Activated CD8-positive, alpha-beta memory T cell treated with anti-CD3 and anti-CD28 coated beads, Interleukin-2, amount 10 ng/mL, durations not matched to agents 7 days and 5 days (primary cell): ENCODE measurements around the gene LRRN2. TPM values are rescaled to one million over a fixed set of nuclear protein-coding genes. Genes with fewer than 3 reads are reported as not detected.

Source experiments
- ATAC-seq: fragments of 150-1000 bp; cut with Tn5 transposase; one replicate; pipeline ENCODE4 v1.10.0; 2021; ENCODE audit warnings: moderate library complexity
- CTCF ChIA-PET: fragments of 350-600 bp; sonication (Branson Sonifier 250); formaldehyde crosslinking; loops from one replicate; lab custom pipeline; 2021; ENCODE audit warnings: antibody characterized with exemption; lab: Charles Lee
- DNase-seq: peaks from one replicate; pipeline ENCODE4 v3.0.0-alpha.2; 2020
- H3K27ac Mint-ChIP-seq: one replicate; pipeline ENCODE4 v1.8.0; 2021; ENCODE audit warnings: mild to moderate bottlenecking, mixed read lengths
- H3K27me3 Mint-ChIP-seq: one replicate; pipeline ENCODE4 v1.8.0; 2021; ENCODE audit warnings: mixed read lengths
- H3K36me3 Mint-ChIP-seq: one replicate; pipeline ENCODE4 v1.8.0; 2021; ENCODE audit warnings: mild to moderate bottlenecking, mixed read lengths
- H3K4me1 Mint-ChIP-seq: one replicate; pipeline ENCODE4 v1.8.0; 2021; ENCODE audit warnings: mixed read lengths
- H3K4me3 Mint-ChIP-seq: one replicate; pipeline ENCODE4 v1.8.0; 2021; ENCODE audit warnings: mild to moderate bottlenecking, moderate library complexity, mixed read lengths
- H3K9me3 Mint-ChIP-seq: one replicate; pipeline ENCODE4 v1.8.0; 2022; ENCODE audit warnings: low read depth, mixed read lengths
- total RNA-seq, 2 experiments: library from RNA; stranded (reverse); gene quantifications; one replicate each; pipeline ENCODE4 v1.2.3, GENCODE V29; 2021

LRRN2 gene
- total RNA-seq, 2 experiments from 2014 or later, result not detected

DNA sequence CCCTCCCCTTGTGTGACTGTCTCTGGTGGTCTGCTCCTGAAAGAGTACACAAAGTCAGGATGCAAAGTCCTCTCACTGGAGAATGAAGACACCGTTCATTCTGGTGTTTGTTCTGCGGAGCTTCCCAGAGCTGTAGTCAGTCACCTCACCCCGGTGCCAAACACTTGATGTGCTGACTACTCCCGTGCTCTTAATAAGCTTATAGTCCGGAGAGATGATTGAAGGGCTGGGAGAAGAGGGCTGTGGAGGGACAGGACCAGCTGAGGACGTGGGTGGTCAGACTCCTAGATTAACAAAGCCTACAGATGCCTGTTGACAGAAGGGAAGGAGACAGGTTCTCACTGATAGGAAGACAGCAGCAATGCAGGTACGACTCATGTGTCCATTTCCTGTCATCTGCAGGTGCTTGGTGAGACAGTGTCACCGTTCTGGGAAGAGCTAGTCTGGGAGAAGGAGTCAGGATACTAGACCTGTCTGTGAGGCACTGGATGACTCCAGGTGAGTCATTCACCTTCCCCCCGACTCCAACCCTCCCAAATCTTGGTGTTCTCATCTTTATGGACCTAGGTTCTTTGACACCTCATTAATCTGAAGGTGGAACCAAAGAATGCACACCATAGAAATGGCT is 40.4 kb upstream of the LRRN2 start:
- CTCF ChIA-PET, result interaction anchor here (1.2 to 1.5 kb wide), 2 partner anchors 9 to 81 kb away, joined by 3 read pairs; no protein-coding TSS in a partner anchor
- Mint-ChIP-seq H3K27ac (no peak overlapping the region), H3K4me1 (peaks cover 7% of the 10 kb centered on the region), H3K27me3 (peaks cover 24% of the 10 kb centered on the region), H3K9me3 (no peaks in the 10 kb centered on the region), H3K36me3 (no peaks in the 10 kb centered on the region), H3K4me3 (no peak overlapping the region)
- DNase-seq (no peak), ATAC-seq (no peak)

DNA sequence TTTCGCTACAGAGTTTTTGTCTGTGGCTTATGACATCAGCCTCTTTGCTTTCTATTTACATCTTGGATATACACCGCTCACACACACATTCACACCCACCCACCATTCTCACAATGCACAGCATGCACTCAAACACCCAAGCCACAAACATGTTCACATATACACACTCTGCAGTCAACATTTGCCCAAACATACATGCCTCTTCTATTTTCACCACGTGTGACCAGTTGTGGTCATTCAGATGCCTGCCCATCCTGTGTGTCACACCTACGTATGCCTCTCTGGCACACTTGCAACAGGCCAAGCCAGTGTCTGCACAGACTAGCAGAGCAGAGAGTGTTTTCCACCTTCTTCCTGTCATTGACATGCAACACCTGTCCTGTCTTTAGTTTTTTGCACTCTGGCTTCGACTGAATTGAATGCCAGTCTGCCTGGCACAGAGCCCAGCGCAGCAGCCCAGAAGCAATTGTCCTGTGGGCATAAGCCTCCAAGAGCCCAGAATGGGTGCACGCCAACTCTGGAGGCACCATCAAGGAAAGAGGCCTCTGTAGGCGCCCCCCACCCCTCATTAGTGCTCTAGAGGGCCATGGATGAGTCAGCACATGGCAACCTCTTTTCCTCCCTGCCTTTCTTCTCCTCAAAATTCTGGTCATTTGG is 37.7 kb upstream of the LRRN2 start:
- Mint-ChIP-seq H3K9me3 (no peaks in the 10 kb centered on the region), H3K36me3 (no peaks in the 10 kb centered on the region), H3K27ac (no peak overlapping the region), H3K27me3 (peaks cover 12% of the 10 kb centered on the region), H3K4me3 (no peak overlapping the region), H3K4me1 (peaks cover 7% of the 10 kb centered on the region)
- CTCF ChIA-PET, result interaction anchor here (0.7 to 1.4 kb wide), 3 partner anchors 41 to 93 kb away, joined by 3 read pairs; no protein-coding TSS in a partner anchor
- ATAC-seq (peak; percentile 23), DNase-seq (no peak)

DNA sequence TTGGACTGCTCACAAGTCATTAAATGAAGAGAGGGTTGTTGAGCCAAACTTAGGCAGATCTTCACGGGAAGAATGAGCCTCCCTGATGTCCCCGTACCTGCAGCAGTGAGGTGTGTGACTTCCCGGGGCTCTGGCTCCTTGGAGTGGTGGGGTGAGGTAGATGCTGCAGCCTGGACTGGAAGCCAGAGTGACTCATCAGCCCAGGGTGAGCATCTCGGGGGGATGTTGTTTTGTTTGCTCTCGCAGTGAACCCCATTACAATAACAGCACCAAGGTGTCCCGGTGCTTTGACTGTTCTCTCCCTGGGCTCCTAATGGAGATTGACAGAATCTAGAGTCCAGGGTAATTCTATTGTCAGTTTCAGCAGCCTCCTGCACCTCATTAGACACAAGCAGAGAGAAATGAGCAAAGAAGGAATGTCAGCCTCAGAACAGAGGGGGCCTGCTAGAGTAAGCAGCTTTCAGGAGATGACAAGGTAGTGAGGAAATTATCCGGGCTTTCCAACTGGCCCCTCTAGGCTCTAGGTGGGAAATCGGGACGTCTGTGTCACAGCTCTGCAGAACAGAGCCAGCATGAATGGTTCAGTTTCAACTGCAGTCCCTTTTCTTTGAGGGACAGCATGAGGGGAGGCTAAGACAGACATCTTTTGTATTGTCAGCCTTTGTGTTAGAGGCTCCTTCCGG is 36.0 kb upstream of the LRRN2 start:
- no peak overlapping the region for H3K27ac Mint-ChIP-seq
- no peaks in the 10 kb centered on the region for H3K36me3 Mint-ChIP-seq
- CTCF ChIA-PET, result no interaction called here
- peaks cover 5% of the 10 kb centered on the region for H3K4me1 Mint-ChIP-seq
- ATAC-seq (no peak), DNase-seq (no peak)
- H3K27me3 Mint-ChIP-seq, result peaks cover 8% of the 10 kb centered on the region
- H3K4me3 Mint-ChIP-seq, result no peak overlapping the region
- H3K9me3 Mint-ChIP-seq, result no peaks in the 10 kb centered on the region

DNA sequence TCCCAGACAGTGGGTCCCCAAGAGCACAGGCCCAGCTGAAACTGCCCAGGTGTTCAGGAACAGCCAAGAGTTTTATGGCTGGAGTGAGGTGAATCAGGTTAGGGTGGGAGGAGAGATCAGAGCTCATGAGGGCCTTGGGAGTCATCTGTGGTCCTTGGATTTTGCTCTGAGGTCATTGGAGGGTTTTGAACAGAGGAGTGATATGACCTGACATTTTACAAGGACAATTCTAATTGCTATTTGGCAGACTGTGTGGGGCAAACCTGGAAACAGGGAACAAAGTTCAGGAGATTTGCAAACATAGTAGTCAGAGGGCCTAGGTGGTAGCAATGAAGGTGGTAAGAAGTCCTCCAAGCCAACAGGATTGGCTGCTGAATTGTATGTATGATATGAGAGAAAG is 31.1 kb upstream of the LRRN2 start:
- Mint-ChIP-seq H3K27ac (no peak overlapping the region), H3K27me3 (peaks cover 26% of the 10 kb centered on the region), H3K4me3 (no peak overlapping the region), H3K4me1 (no peaks in the 10 kb centered on the region), H3K36me3 (no peaks in the 10 kb centered on the region), H3K9me3 (no peaks in the 10 kb centered on the region)
- CTCF ChIA-PET, result no interaction called here
- ATAC-seq (no peak), DNase-seq (no peak)

DNA sequence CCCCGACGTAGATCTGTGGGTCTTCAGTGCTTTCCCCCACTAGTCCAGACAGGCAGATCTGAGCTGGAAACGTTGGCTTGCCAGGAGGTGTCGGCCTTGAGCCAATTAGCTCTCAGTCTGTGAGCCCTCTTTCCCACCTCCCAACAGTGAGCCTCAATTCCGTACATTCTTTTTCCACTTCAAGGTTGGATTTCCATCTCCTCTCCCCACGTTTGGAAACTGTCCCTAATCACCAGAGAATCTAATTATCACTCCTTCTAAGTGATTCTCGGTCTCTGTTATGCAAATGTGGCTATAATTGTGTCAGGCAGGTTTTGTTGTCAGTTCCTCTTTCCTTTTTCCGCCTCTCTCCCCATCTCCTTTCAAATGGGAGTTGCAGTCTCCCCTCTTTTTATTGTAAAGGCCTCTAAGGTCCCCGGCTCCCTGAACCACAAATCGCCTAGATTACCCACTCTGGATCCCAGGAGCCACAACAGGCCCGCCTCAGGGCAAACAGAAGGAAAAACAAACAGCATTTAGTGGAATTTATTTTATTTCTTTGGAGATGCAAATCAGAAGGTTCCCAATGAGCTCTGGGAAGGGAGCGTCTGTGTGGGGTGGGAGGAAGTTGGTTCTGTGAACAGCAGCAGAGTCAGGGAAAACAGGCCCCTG is 29.4 kb upstream of the LRRN2 start:
- H3K27me3 Mint-ChIP-seq, result peaks cover 38% of the 10 kb centered on the region
- DNase-seq (no peak), ATAC-seq (no peak)
- no peak overlapping the region for H3K27ac Mint-ChIP-seq
- no peaks in the 10 kb centered on the region for H3K4me1 Mint-ChIP-seq
- H3K9me3 Mint-ChIP-seq, result no peaks in the 10 kb centered on the region
- no peak overlapping the region for H3K4me3 Mint-ChIP-seq
- CTCF ChIA-PET, result interaction anchor here (0.6 to 1.3 kb wide), 2 partner anchors 32 to 96 kb away, joined by 3 read pairs; no protein-coding TSS in a partner anchor
- H3K36me3 Mint-ChIP-seq, result no peaks in the 10 kb centered on the region

DNA sequence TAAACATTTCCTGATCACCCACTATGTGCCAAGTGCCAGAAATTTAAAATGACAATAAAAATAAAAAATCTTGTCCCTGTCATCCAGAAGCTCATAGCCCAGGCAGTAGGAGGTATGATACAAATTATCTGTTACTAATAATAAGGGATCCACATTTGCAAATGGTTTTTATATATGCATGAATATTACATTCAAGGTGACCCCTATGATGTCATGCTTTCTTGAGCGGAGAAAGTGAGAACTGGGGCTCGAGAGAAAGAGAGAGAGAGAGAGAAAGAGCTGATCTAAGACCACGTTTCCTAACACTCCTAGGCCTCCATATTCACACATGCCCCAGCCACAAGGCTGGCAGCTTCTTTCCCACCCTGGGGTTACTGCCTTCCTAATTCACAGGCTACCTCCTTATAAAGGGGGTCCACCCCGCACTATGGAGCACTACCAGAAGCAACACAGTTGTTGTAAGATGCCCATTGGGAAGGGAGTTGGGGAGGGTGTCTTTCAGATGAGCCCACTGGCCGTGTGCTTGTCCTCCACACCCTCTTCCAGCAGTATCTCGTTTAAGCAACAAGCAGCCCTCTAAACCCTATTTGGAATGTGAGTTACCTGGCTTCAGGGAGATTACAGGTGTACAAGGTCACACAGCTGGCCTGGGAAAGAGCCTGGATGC is 28.8 kb upstream of the LRRN2 start:
- DNase-seq, result no peak
- Mint-ChIP-seq H3K4me1 (no peaks in the 10 kb centered on the region), H3K4me3 (no peak overlapping the region), H3K36me3 (no peaks in the 10 kb centered on the region), H3K27me3 (peaks cover 37% of the 10 kb centered on the region), H3K27ac (no peak overlapping the region), H3K9me3 (no peaks in the 10 kb centered on the region)
- no peak for ATAC-seq
- CTCF ChIA-PET, result interaction anchor here (0.6 to 1.3 kb wide), 2 partner anchors 32 to 97 kb away, joined by 3 read pairs; no protein-coding TSS in a partner anchor

DNA sequence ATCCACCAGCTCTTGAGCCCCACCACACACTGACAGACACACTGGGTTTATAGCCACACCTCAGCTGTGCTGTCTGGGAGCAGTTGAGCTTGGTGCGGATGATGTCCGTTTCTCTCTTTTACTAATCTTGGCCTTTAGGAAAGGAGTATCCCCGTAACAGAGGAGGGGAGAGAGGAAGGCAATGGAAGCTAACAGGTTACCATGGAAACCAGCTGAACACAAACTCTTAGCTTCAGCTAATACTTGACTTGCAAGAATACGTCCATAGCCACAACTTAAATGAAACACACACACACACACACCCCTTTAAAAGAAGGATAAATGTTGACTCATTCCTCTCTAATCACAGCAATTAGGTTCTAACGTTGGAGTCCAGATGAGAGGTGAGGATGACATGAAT is 28.0 kb upstream of the LRRN2 start:
- Mint-ChIP-seq H3K4me3 (no peak overlapping the region), H3K27ac (no peak overlapping the region), H3K4me1 (no peaks in the 10 kb centered on the region), H3K9me3 (no peaks in the 10 kb centered on the region), H3K27me3 (peaks cover 37% of the 10 kb centered on the region), H3K36me3 (no peaks in the 10 kb centered on the region)
- ATAC-seq (no peak), DNase-seq (no peak)
- CTCF ChIA-PET, result interaction anchor here (1.3 kb wide), 2 partner anchors 33 to 93 kb away, joined by 3 read pairs; no protein-coding TSS in a partner anchor

DNA sequence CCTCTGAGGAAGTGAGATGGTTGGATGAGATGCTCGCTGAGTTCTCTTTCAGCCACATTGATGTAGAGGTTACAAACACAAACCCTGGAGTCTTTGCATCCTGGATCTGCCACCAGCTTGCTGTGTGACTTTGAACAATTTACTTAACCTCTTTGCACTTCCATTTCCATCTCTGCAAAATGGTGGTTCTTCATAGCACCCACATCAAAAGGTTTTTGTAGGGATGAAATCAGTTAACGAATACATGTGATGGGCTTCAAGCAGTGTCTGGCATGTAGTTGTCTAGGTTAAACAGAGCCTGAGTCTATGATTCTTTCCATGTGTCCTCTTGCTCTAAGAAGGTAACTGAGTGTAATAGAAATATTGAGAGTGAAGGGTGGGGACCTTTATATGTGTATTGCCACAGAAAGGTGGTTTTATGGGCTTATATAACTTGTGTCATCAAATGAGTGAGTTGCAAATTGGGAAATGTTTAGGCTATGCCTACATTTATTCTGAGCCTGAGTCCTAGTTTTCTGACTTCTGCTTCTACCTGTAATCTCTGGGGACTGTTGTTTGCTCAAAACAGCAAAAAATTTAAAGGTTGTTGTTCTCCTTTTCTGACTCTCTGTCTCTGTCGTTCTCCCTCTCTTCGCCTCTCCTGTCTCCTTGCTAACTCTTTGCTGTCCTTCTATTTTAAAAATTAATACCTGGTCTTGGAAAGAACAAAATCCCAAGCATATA is 27.3 kb upstream of the LRRN2 start:
- no peaks in the 10 kb centered on the region for H3K9me3 Mint-ChIP-seq

DNA sequence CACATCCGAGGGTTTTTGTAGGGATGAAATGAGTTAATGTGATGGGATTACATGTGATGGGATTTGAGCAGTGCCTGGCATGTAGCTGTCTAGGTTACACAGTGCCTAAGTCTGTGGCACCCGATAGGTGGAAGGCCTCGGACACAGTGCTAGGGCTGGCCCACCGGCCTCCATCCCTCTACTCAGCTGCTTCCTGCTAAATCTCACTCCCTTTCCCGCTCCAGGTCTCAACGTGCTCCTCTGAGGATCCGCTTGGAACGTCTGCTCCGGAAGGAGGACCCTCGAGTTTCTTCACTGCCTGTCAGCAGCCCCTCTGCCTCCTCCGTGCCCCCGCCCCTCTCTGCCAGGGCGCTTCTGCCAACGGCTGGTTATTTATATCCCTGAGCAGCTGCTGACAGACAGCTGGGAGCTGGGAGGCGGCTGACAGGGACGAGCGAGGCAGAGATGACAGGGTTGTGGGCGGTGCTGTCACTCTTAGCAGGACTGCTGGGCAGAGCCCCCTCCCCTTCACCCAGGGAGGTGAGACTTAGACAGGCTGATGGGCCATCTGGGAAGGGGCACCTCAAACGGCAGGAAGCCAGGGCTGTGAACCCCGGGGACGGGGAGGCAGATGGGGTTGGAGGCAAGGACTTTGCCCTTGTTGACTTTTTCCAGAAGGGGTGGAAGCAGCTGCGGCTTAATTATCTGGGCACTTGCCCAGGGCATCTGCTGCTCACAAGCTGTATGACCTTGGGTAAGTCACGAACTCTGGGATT is 26.6 kb upstream of the LRRN2 start:
- Mint-ChIP-seq H3K27ac (no peak overlapping the region), H3K4me1 (no peaks in the 10 kb centered on the region), H3K36me3 (no peaks in the 10 kb centered on the region), H3K9me3 (no peaks in the 10 kb centered on the region), H3K4me3 (no peak overlapping the region), H3K27me3 (peaks cover 32% of the 10 kb centered on the region)
- CTCF ChIA-PET, result interaction anchor here (1.2 to 1.3 kb wide), 2 partner anchors 10 to 95 kb away, joined by 3 read pairs; no protein-coding TSS in a partner anchor
- DNase-seq (no peak), ATAC-seq (no peak)

More for the DNA sequence above, 27.3 kb upstream of the LRRN2 start:
- no peaks in the 10 kb centered on the region for H3K36me3 Mint-ChIP-seq
- DNase-seq, result no peak
- H3K4me1 Mint-ChIP-seq, result no peaks in the 10 kb centered on the region
- peaks cover 33% of the 10 kb centered on the region for H3K27me3 Mint-ChIP-seq
- ATAC-seq, result no peak
- H3K27ac Mint-ChIP-seq, result no peak overlapping the region
- CTCF ChIA-PET, result interaction anchor here (1.2 to 1.3 kb wide), 2 partner anchors 11 to 94 kb away, joined by 3 read pairs; no protein-coding TSS in a partner anchor
- no peak overlapping the region for H3K4me3 Mint-ChIP-seq

DNA sequence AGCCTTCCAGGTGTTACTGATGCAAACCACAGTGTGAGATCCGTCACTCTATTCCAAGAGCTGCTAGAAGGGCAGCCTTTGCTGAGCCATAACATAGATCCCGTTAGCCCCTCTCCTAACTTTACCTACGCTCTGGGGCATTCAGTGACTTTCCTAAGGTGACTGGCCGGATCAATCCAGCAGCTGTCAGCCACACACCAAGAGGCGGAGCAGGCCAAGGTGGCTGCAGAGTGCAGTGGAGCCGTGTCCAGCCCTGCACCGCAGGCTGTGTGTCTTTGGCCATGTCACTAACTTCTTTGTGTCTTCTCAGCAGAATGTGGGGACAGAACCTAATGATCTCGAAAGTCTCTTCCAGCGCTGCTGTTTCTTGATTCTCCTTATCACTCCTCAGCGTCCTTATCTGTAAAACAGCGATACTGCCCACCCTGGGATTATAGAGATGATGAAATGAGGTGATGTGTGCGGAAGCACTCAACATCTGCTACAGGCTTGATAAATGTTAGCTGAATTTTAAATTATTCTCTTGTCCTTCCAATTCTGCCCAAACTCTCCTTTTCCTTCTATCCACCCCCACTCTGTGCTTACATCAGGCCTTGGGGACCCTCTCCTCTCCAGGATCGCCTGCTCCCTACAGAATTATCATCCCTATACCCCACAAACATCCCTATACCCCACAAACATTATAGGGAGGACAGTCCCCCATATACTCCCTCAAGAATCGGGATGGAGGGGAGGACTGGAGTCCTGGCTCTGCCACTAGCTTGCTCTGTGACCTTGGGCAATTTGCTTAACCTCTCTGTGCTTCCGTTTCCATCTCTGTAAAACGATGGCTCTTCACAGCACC is 25.8 kb upstream of the LRRN2 start:
- no peak overlapping the region for H3K27ac Mint-ChIP-seq
- DNase-seq (no peak), ATAC-seq (no peak)
- no peak overlapping the region for H3K4me3 Mint-ChIP-seq
- no peaks in the 10 kb centered on the region for H3K36me3 Mint-ChIP-seq
- peaks cover 32% of the 10 kb centered on the region for H3K27me3 Mint-ChIP-seq
- CTCF ChIA-PET, result interaction anchor here (1.2 kb wide), 1 partner anchor 10 kb away, joined by 3 read pairs; no protein-coding TSS in a partner anchor
- no peaks in the 10 kb centered on the region for H3K9me3 Mint-ChIP-seq
- H3K4me1 Mint-ChIP-seq, result peaks cover 3% of the 10 kb centered on the region
